Measurements from ENCODE around the gene PDE3B.
"Not testable (repeated sequence)": the region's sequence is repeated elsewhere in the genome, so short reads cannot be mapped to it uniquely, and the experiment has no call there.

The PDE3B gene

GRCh38 chr11:14687943-14688627 lies 44.5 kb downstream of the PDE3B start:
- Histone ChIP-seq H3K9ac (ENCODE audit: low read length) (no peak overlapping the region), H3K4me1 (ENCODE audit: low read length) (peaks cover 8% of the 10 kb centered on the region), H3K27ac (ENCODE audit: low read length) (no peak overlapping the region), H3K27me3 (ENCODE audit: low read depth, low read length) (no peaks in the 10 kb centered on the region), H3K4me3 (ENCODE audit: low read length) (no peak overlapping the region), H2AFZ (ENCODE audit: low read depth, low read length) (no peak overlapping the region), H4K20me1 (ENCODE audit: insufficient read depth, low read length) (no peaks in the 10 kb centered on the region), H3K9me3 (ENCODE audit: insufficient read depth, low read length) (no peaks in the 10 kb centered on the region), H3K36me3 (replicated peaks; ENCODE audit: low read depth, low read length) (no peaks in the 10 kb centered on the region), H3K4me2 (ENCODE audit: low read length) (no peak overlapping the region), H3K79me2 (ENCODE audit: low read length) (no peaks in the 10 kb centered on the region)
- TF ChIP-seq, protein P1, sequence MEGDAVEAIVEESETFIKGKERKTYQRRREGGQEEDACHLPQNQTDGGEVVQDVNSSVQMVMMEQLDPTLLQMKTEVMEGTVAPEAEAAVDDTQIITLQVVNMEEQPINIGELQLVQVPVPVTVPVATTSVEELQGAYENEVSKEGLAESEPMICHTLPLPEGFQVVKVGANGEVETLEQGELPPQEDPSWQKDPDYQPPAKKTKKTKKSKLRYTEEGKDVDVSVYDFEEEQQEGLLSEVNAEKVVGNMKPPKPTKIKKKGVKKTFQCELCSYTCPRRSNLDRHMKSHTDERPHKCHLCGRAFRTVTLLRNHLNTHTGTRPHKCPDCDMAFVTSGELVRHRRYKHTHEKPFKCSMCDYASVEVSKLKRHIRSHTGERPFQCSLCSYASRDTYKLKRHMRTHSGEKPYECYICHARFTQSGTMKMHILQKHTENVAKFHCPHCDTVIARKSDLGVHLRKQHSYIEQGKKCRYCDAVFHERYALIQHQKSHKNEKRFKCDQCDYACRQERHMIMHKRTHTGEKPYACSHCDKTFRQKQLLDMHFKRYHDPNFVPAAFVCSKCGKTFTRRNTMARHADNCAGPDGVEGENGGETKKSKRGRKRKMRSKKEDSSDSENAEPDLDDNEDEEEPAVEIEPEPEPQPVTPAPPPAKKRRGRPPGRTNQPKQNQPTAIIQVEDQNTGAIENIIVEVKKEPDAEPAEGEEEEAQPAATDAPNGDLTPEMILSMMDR (IDR thresholded peaks at IDR 0.05; ENCODE audit: low read depth, low read length) = no peak

DNA sequence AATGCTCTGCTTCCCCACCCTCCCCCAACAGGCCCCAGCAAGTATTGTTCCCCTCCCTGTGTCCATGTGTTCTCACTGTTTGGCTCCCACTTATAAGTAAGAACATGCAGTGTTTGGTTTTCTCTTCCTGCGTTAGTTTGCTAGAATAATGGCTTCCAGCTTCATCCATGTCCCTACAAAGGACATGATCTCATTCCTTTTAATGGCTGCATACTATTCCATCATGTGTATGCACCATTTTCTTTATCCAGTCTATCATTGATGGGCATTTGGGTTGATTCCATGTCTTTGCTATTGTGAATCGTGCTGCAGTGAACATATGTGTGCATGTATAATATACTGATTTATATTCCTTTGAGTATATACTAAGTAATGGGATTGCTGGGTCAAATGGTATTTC lies 52.1 kb downstream of the PDE3B start:
- not testable (repeated sequence) for H4K20me1 ChIP-seq (ENCODE audit: insufficient read depth, low read length); H3K36me3 ChIP-seq (replicated peaks; ENCODE audit: low read depth, low read length); H3K27me3 ChIP-seq (ENCODE audit: low read depth, low read length); H3K79me2 ChIP-seq (ENCODE audit: low read length); H3K9me3 ChIP-seq (ENCODE audit: insufficient read depth, low read length); H3K4me2 ChIP-seq (ENCODE audit: low read length); H3K9ac ChIP-seq (ENCODE audit: low read length); H3K4me3 ChIP-seq (ENCODE audit: low read length); H2AFZ ChIP-seq (ENCODE audit: low read depth, low read length); H3K27ac ChIP-seq (ENCODE audit: low read length); H3K4me1 ChIP-seq (ENCODE audit: low read length)

- Histone ChIP-seq H3K9me3 (ENCODE audit: insufficient read depth, low read length) (peaks cover 5% of the 10 kb centered on the region; the same call in 1 of the 2 replicates), H3K4me2 (ENCODE audit: low read length) (no peak overlapping the region), H3K79me2 (ENCODE audit: low read length) (no peaks in the 10 kb centered on the region), H2AFZ (ENCODE audit: low read depth, low read length) (no peak overlapping the region), H3K4me1 (ENCODE audit: low read length) (no peaks in the 10 kb centered on the region), H3K4me3 (ENCODE audit: low read length) (no peak overlapping the region), H3K27me3 (ENCODE audit: low read depth, low read length) (no peaks in the 10 kb centered on the region), H3K36me3 (replicated peaks; ENCODE audit: low read depth, low read length) (no peaks in the 10 kb centered on the region), H4K20me1 (ENCODE audit: insufficient read depth, low read length) (no peaks in the 10 kb centered on the region), H3K27ac (ENCODE audit: low read length) (no peak overlapping the region), H3K9ac (ENCODE audit: low read length) (no peak overlapping the region)
- no peak for TF ChIP-seq EZH2phosphoT487 (IDR thresholded peaks at IDR 0.05; ENCODE audit: low read depth)
- TF ChIP-seq, protein P1 (IDR thresholded peaks at IDR 0.05; ENCODE audit: low read depth, low read length) = no peak
These were observed 55.2 kb downstream of the PDE3B start for GRCh38 chr11:14698771-14699170.

GRCh38 chr11:14700593-14700992 lies 57.0 kb downstream of the PDE3B start:
- H3K9me3 ChIP-seq (ENCODE audit: insufficient read depth, low read length) = peaks cover 9% of the 10 kb centered on the region; the same call in 1 of the 2 replicates
- no peak overlapping the region for H3K27ac ChIP-seq (ENCODE audit: low read length)
- no peak overlapping the region for H2AFZ ChIP-seq (ENCODE audit: low read depth, low read length)
- no peaks in the 10 kb centered on the region for H3K27me3 ChIP-seq (ENCODE audit: low read depth, low read length)
- H4K20me1 ChIP-seq (ENCODE audit: insufficient read depth, low read length) = no peaks in the 10 kb centered on the region
- H3K79me2 ChIP-seq (ENCODE audit: low read length) = no peaks in the 10 kb centered on the region
- H3K9ac ChIP-seq (ENCODE audit: low read length) = no peak overlapping the region
- TF ChIP-seq, protein P1 (IDR thresholded peaks at IDR 0.05; ENCODE audit: low read depth, low read length) = no peak
- TF ChIP-seq EZH2phosphoT487 (IDR thresholded peaks at IDR 0.05; ENCODE audit: low read depth) = no peak
- H3K36me3 ChIP-seq (replicated peaks; ENCODE audit: low read depth, low read length) = no peaks in the 10 kb centered on the region
- H3K4me1 ChIP-seq (ENCODE audit: low read length) = no peaks in the 10 kb centered on the region
- no peak overlapping the region for H3K4me3 ChIP-seq (ENCODE audit: low read length)
- no peak overlapping the region for H3K4me2 ChIP-seq (ENCODE audit: low read length)
